Liver (tissue), 9 donors: ENCODE results near the gene PODN. TPM values are rescaled to one million over a fixed set of nuclear protein-coding genes. Genes with fewer than 3 reads are reported as not detected.

Experiments
- DNase-seq: peaks from one replicate; pipeline ENCODE4 v3.0.0-alpha.2; 2017; ENCODE audit warnings: low spot score
- H3K27ac ChIP-seq, 2 donors: one replicate each; pipeline ENCODE4 v1.7.0; 2013; ENCODE audit warnings: inconsistent platforms in 2 of 2, low read length in 2 of 2, control low read depth in 1 of 2, low read depth in 1 of 2, mild to moderate bottlenecking in 1 of 2
- H3K27me3 ChIP-seq, 4 donors: one replicate each; pipeline versions ENCODE4 v1.6.1 to v1.7.0; 2013; ENCODE audit warnings: low read length in 3 of 4, inconsistent platforms in 1 of 4, mild to moderate bottlenecking in 1 of 4, moderate library complexity in 1 of 4; ENCODE audit not compliant: control insufficient read depth in 4 of 4, insufficient read depth in 4 of 4
- H3K36me3 ChIP-seq, 4 donors: one replicate each; pipeline versions ENCODE4 v1.6.1 to v1.7.0; 2013; ENCODE audit warnings: low read length in 3 of 4, mild to moderate bottlenecking in 3 of 4, low read depth in 1 of 4, moderate library complexity in 1 of 4; ENCODE audit not compliant: control insufficient read depth in 4 of 4, insufficient read depth in 3 of 4
- H3K4me1 ChIP-seq, 4 donors: one replicate each; pipeline versions ENCODE4 v1.6.1 to v1.7.0; 2013; ENCODE audit warnings: low read length in 3 of 4, mild to moderate bottlenecking in 3 of 4, moderate library complexity in 1 of 4; ENCODE audit not compliant: control insufficient read depth in 4 of 4, insufficient read depth in 4 of 4
- H3K4me3 ChIP-seq, 3 donors: one replicate each; pipeline versions ENCODE4 v1.6.1 to v1.7.0; 2013; ENCODE audit warnings: low read length in 3 of 3, control low read depth in 1 of 3, low read depth in 1 of 3, mild to moderate bottlenecking in 1 of 3
- H3K9ac ChIP-seq, 2 donors: one replicate each; pipeline ENCODE4 v1.7.0; 2013; ENCODE audit warnings: low read length in 2 of 2, mild to moderate bottlenecking in 2 of 2, moderate library complexity in 2 of 2, control low read depth in 1 of 2, low read depth in 1 of 2
- H3K9me3 ChIP-seq, 4 donors: one replicate each; pipeline versions ENCODE4 v1.6.1 to v1.7.0; 2013; ENCODE audit warnings: low read length in 3 of 4; ENCODE audit not compliant: control insufficient read depth in 4 of 4
- EGR1 ChIP-seq, 2 donors: IDR thresholded peaks; 2 replicates each; pipeline ENCODE4 v1.6.1; 2016 to 2018; ENCODE audit warnings: antibody characterized with exemption in 2 of 2, low read depth in 2 of 2
- FOXA1 ChIP-seq: IDR thresholded peaks from 2 replicates; pipeline ENCODE4 v1.6.1; 2016; ENCODE audit warnings: antibody characterized with exemption
- FOXA2 ChIP-seq: IDR thresholded peaks from 2 replicates; pipeline ENCODE4 v1.6.1; 2016; ENCODE audit warnings: antibody characterized with exemption
- GABPA ChIP-seq, 2 donors: IDR thresholded peaks in 1 of 2; conservative IDR thresholded peaks in 1 of 2; 2 replicates each; pipeline ENCODE4 v1.6.1; 2016; ENCODE audit warnings: antibody characterized with exemption in 2 of 2, mild to moderate bottlenecking in 1 of 2, moderate library complexity in 1 of 2
- HNF4A ChIP-seq, 2 donors: conservative IDR thresholded peaks; 2 replicates each; pipeline ENCODE4 v1.6.1; 2016; ENCODE audit warnings: antibody characterized with exemption in 2 of 2, mild to moderate bottlenecking in 2 of 2
- JUND ChIP-seq, 2 donors: IDR thresholded peaks; 2 replicates each; pipeline ENCODE4 v1.6.1; 2016; ENCODE audit warnings: antibody characterized with exemption in 2 of 2
- NR2F2 ChIP-seq: IDR thresholded peaks from 2 replicates; pipeline ENCODE4 v1.6.1; 2016; ENCODE audit warnings: antibody characterized with exemption
- RAD21 ChIP-seq, 2 donors: IDR thresholded peaks; 2 replicates each; pipeline ENCODE4 v1.6.1; 2016; ENCODE audit warnings: antibody characterized with exemption in 2 of 2, mild to moderate bottlenecking in 2 of 2
- SP1 ChIP-seq: IDR thresholded peaks from 2 replicates; pipeline ENCODE4 v1.6.1; 2018; ENCODE audit warnings: antibody characterized with exemption, mild to moderate bottlenecking
- YY1 ChIP-seq: IDR thresholded peaks from 2 replicates; pipeline ENCODE4 v1.6.1; 2016; ENCODE audit warnings: antibody characterized with exemption, mild to moderate bottlenecking
- WGBS: extraction: QIAGEN DNeasy Blood & Tissue Kit; methylation state at CpG from one replicate; pipeline ENCODE4 v1.1.7; 2013; 5-methylcytosine and 5-hydroxymethylcytosine counted together
- polyA plus RNA-seq, 2 donors: library from polyadenylated mRNA; stranded (reverse) in 1 of 2; unstranded in 1 of 2; fragments of 200-250 nt in 1 of 2; fragments of >200 nt in 1 of 2; fragmentation: Nextera tagmentation in 1 of 2; extraction: Ambion mirVana in 1 of 2; gene quantifications; one replicate each; pipeline versions ENCODE4 v1.2.1 to v1.2.3, GENCODE V29; 2013 to 2015
- total RNA-seq, 2 donors: library from RNA; depleted of rRNA; stranded (reverse); fragments of >200 nt; gene quantifications; one replicate each; pipeline ENCODE4 v1.2.3, GENCODE V29; 2014
- TF ChIP-seq, protein P1 (sequence below): IDR thresholded peaks from 2 replicates; pipeline ENCODE4 v1.6.1; 2016; ENCODE audit warnings: antibody characterized with exemption
- TF ChIP-seq, protein P2 (sequence below): IDR thresholded peaks from 2 replicates; pipeline ENCODE4 v1.6.1; 2016; ENCODE audit warnings: antibody characterized with exemption
- TF ChIP-seq, protein P3 (sequence below): IDR thresholded peaks from 2 replicates; pipeline ENCODE4 v1.6.1; 2016; ENCODE audit warnings: antibody characterized with exemption
- donor health status: healthy.
- donor health status: healthy.
- donor health status: healthy.
- donor health status: healthy.
- donor health status: healthy.

PODN gene
- total and polyA plus RNA-seq, 4 donors = 1.9 to 10.8 (median 6.3) TPM

DNA sequence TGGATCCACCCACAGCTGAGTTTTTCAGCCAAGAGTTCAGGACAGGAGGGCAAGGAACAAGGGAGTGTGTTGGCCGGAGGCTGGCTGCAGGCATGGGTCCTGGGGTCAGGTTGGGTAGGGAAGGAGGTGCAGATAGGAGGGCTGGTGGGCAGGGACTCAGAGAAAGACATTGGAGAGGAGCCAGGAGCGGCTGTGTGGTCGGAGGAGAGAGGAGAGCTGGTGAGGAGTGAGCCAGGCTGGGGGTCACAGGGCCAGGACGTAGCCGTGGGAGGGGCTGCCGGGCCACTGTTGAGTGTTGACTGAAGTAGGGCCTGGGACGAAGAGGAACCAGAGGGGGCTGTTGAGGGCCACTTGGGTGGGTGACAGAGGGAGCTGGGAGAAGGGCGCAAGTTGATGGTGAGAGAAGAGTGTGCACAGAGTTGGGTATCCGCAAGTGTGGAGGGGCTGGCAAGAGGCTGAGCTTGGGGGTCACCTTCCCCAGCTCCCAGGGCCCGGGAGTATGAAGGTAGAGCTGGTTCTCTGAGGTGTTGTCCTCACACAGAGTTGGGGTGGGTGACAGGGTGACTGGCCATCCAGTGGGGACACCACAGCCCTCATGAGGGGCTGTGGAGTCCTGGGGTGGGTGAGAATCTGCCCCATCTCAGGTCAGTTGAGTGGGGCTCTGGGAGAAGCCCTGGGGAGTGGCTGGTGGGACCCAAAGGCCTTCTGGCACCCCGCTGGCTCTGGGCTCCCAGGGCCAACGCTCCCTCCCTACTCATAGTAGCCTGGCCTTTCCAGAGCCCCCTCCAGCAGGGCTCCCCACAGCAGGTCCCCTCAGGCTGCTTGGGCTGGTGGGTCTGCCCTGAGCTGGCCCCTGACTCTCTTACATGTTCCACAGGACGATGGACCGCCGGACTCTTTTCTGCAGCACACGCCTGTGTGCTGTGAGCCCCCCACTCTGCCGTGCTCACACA lies 21.9 kb downstream of the PODN start (continued):
- TF ChIP-seq GABPA (IDR thresholded peaks at IDR 0.05 in 1 of 2, conservative IDR thresholded peaks at IDR 0.05 in 1 of 2) = no peak
- TF ChIP-seq HNF4A (conservative IDR thresholded peaks at IDR 0.05) = no peak
- TF ChIP-seq, protein P1, sequence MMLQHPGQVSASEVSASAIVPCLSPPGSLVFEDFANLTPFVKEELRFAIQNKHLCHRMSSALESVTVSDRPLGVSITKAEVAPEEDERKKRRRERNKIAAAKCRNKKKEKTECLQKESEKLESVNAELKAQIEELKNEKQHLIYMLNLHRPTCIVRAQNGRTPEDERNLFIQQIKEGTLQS = no peak
- TF ChIP-seq FOXA1 = no peak

- Histone ChIP-seq H3K9ac (no peak overlapping the region), H3K9me3 (no peaks in the 10 kb centered on the region), H3K36me3 (no peaks in the 10 kb centered on the region), H3K27ac (no peak overlapping the region), H3K27me3 (no peaks in the 10 kb centered on the region), H3K4me3 (no peak overlapping the region), H3K4me1 (peaks cover 0 to 3% (median 1%) of the 10 kb centered on the region in 4 donors)
- TF ChIP-seq, protein P2, sequence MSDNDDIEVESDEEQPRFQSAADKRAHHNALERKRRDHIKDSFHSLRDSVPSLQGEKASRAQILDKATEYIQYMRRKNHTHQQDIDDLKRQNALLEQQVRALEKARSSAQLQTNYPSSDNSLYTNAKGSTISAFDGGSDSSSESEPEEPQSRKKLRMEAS = no peak
- TF ChIP-seq FOXA2 (no peak), EGR1 (IDR thresholded peaks at IDR 0.05; ENCODE audit: low read depth in 2 of 2) (no peak), HNF4A (conservative IDR thresholded peaks at IDR 0.05) (no peak), NR2F2 (no peak), FOXA1 (no peak), GABPA (IDR thresholded peaks at IDR 0.05 in 1 of 2, conservative IDR thresholded peaks at IDR 0.05 in 1 of 2) (no peak), RAD21 (IDR thresholded peaks at IDR 0.05) (no peak), SP1 (no peak), JUND (IDR thresholded peaks at IDR 0.05) (no peak), YY1 (no peak)
- TF ChIP-seq, protein P1 = no peak
- no peak for DNase-seq
- 89% methylated on average over 8 of the region's 8 CpGs for WGBS
Measured at GRCh38 chr1:53084589-53084971, 22.6 kb downstream of the PODN start.

GRCh38 chr1:53085405-53085804 lies 23.4 kb downstream of the PODN start:
- Histone ChIP-seq H3K27me3 (no peaks in the 10 kb centered on the region), H3K9me3 (no peaks in the 10 kb centered on the region), H3K9ac (no peak overlapping the region), H3K36me3 (no peaks in the 10 kb centered on the region), H3K4me1 (peaks cover 0 to 9% (median 4%) of the 10 kb centered on the region in 4 donors), H3K4me3 (no peak overlapping the region), H3K27ac (no peak overlapping the region)
- DNase-seq = no peak
- 92% methylated on average over 8 of the region's 8 CpGs for WGBS
- TF ChIP-seq, protein P2 = no peak
- TF ChIP-seq, protein P3, sequence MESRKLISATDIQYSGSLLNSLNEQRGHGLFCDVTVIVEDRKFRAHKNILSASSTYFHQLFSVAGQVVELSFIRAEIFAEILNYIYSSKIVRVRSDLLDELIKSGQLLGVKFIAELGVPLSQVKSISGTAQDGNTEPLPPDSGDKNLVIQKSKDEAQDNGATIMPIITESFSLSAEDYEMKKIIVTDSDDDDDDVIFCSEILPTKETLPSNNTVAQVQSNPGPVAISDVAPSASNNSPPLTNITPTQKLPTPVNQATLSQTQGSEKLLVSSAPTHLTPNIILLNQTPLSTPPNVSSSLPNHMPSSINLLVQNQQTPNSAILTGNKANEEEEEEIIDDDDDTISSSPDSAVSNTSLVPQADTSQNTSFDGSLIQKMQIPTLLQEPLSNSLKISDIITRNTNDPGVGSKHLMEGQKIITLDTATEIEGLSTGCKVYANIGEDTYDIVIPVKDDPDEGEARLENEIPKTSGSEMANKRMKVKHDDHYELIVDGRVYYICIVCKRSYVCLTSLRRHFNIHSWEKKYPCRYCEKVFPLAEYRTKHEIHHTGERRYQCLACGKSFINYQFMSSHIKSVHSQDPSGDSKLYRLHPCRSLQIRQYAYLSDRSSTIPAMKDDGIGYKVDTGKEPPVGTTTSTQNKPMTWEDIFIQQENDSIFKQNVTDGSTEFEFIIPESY = no peak
